Hematopoietic multipotent progenitor cell treated with erythropoietin and hydrocortisone succinate and interleukin-3 and kit ligand, for 15 days (in vitro differentiated cells): Measurements from ENCODE around the gene PSMB10.
"Not testable (repeated sequence)": the region's sequence is repeated elsewhere in the genome, so short reads cannot be mapped to it uniquely, and the experiment has no call there.

ENCODE experiments used
- DNase-seq: peaks from one replicate; pipeline ENCODE4 v3.0.0-alpha.2; 2015; ENCODE audit warnings: low spot score

PSMB10 gene

DNA sequence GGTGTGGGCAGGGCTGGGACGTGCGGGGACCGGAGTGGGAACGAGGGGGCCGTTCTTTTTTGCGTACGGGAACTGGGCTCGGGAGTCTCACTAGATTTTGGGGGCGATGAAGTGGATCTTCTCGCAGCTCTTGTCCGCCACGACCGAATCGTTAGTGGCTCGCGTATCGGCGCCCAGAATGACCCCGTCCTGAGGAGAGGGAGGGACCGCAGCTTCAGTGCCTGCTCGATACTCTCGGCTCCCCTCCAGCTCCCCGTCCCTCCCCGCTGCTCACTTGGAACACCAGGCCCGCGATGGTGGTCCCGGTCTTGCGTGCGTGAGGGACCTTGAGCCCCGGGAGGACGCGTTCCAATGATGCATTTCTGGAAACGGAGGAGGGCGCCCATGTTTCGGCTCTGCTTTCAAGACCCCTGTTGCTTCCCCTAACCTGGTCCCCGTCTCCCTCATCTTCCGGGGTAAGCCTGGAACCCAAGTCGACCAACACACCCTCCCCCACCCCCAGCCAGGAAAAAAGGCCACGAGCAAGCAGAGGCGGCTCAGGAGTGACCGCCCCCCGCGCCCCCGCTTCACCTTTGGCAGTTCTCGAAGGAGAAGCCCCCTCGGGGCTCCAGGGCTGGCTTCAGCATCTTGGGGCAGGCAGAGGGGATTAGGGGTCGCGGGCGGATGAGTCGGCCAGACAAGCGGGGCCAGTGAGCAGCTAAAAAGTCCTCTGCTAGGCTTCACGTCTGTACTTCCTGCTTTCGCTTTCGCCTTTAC is at the start of gene PSMB10:
Gene PSMB10, minus strand, starts transcription at position 727 of the 756 bp plus-strand sequence. Its CDS starts 101 bp downstream, at position 626.
- peak; percentile 28 for DNase-seq

DNA sequence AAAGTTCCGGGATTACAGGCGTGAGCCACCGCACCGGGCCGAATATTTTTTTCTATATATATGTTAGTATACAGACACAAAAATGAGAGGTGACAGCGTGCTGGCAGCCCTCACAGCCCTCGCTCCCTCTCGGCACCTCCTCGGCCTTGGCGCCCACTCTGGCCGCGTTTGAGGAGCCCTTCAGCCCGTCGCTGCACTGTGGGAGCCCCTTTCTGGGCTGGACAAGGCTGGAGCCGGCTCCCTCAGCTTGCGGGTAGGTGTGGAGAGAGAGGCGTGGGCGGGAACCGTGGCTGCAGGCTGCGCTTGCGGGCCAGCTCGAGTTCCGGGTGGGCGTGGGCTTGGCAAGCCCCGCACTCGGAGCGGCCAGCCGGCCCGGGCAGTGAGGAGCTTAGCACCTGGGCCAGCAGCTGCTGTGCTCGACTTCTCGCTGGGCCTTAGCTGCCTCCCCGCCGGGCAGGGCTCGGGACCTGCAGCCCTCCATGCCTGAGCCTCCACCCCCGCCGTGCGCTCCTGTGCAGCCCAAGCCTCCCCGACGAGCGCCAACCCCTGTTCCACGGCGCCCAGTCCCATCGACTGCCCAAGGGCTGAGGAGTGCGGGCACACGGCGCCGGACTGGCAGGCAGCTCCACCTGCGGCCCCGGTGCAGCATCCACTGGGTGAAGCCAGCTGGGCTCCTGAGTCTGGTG is 45.5 kb upstream of the PSMB10 start:
- DNase-seq, result no peak

DNA sequence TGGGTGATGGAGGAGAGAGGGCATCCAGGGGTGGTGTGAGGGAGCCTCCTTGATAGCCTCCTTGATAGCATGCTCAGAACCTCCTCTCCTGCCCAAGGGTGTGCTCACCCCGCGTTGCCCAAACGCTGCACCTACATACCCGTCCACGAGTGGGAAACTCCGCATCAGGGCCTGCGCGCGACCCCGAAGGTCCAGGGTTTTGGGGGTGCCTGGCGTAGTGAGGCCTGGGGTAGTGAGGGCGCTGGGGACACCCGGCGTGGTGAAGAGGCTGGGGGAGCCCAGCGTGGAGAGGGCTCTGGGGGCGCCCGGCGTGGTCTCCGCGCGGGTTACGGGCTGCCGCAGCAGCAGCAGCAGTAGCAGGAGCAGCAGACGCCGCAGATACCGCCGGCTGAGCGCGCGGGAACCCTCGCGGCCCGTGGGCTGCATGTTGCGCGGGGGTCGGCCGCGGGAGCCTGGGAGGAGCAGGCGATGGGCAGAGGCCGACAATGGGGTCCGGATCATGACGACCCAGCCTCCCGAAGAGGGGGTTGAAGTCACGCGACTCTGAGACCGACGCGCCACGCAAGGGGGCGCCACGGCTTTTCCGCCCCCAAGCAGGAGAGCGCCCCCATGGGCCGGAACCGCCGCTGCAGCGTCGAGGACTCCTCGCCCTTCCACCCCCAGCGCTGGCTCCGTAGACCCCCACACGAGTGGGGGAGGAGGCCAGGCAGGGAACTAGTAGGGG is 43.5 kb upstream of the PSMB10 start, which contains the start of gene DPEP3:
Gene DPEP3, minus strand, starts transcription at position 545 of the 724 bp plus-strand sequence. Its CDS starts 119 bp downstream, at position 426.
- DNase-seq, result no peak

DNA sequence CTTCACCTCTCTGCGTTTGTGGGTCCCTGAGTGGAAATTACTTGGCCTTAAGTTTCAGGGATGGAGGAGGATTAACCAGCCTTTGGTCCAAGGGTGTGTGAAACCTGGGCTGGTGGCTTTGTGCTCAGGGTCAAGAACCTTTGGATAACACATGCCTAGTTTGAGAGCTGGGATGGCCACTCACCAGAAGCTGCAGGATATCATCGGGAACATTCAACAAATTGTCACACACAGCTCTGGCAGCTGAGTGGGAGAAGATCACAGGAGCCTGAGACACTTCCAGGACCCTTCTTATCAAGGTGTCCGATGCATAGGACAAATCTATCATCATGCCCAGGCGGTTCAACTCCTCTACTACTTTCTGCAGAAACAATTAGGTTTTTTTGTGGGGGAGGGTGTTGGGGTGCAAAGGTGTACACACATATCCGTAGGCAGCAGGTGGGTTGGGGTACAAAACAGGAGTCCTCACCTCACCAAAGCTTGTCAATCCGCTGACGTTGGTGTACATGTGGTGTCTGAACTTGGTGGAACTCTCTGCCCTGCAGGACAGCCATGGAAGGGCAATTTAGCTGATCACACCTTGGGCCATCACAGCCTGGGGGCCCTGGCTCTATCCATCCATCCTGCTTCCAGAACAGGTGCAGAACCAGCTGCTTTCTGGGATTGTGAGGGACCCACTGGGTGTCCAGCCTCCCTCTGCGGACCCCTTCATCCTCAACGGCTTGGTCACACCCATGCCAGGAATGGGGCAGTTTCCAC is 41.0 kb upstream of the PSMB10 start:
- DNase-seq, result no peak

DNA sequence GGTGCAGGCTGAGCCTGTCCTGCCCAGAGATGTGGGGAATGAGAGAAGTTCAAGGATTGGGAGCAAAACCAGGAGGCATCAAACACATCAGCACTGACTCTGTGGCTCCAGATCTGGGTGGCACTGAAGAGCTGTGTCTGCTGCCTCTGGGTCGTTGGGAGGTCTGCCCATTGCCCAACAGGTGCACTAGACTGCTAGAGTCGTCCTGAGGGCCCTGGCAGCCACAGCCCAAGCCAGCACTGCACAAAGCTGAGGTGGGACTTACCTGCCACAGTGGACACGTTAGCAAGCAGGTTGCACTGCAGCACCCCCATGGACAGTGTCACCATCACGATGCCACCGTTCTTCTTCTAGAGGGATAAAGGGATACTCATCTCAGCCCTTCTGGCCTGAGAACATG is 40.4 kb upstream of the PSMB10 start:
- no peak for DNase-seq

DNA sequence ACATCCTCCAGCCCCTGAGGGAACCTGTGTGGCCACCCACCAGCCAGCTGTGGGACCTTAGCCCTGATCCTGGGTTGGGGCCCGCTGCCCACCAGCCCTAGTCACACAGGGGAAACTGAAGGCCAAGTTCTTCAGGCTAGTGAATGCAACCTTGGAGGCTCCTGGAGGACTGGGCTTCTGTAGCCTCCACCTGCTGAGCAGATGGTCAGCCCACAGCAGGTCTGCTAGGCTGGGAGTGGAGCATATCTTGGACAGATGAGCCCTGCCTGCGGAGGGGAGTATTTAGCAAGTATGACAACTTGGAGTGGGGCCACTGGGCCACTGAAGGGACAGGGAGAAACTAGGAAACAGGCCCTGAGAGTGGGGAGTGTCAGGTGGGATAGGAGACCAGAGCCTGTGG is 39.6 kb upstream of the PSMB10 start:
- no peak for DNase-seq

DNA sequence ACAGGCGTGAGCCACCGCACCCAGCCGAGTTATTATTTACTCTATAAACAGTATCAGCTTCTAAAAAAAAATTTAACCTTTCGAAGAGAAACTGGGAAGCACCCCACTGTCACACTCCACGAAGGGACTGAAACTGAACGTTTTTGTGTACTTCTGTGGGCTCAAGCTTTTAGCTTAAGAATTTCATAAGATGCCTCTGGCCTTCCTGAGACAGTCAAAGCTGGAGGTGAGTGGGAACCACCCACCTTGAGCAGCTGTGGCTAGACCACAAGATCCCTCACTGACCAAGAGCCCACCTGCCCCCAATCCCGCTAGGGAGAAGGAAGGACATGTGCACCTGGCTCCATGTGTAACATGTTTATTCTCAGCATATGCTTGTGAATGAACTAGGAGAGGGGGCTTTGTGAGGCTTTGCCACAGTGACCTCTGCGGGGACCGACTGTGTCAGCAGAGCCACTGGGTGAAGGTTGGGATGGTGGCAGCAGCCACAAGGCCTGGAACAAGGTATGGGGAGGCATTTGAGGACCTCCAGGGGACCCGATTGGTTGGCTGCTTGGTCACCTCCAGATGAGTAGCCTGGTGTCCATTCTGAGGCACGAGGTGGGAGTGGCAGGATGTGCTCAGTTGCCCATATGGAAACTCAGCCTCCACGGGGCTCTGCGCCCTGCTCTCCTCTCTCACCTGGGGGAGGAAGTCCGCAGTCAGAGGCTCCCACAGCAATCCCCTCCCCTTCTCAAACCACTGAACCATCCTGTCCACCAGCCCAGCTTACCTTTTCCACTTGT is 38.9 kb upstream of the PSMB10 start:
- no peak for DNase-seq

DNA sequence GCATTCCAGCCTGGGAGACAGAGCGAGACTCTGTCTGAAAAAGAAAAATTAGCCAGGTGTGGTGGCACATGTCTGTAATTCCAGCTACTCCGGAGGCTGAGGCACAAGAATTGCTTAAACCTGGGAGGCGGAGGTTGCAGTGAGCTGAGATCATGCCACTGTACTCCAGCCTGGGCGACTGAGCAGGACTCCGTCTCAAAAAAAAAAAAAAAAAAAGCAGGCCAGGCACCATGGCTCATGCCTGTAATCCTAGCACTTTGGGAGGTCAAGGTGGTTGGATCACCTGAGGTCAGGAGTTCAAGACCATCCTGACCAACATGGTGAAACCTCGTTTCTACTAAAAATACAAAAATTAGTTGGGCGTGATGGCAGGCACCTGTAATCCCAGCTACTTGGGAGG is 35.6 kb upstream of the PSMB10 start:
- DNase-seq, result not testable (repeated sequence)

DNA sequence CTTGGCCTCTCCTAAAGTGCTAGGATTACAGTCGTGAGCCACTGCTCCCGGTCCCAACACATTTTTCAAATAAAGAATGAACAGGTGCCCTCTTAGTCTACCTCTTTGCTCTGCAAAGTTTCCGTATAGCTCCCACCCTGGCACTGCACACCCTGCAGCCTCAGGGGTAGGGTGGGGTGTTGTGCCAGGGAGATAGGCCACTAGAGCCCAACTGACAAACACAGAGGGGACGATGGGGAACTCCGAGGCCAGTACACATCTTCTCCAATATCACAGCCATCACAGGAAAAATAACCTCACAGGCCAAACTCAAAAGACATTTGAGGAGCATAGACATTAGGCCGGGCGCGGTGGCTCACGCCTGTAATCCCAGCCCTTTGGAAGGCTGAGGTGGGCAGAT is 34.5 kb upstream of the PSMB10 start:
- DNase-seq, result no peak

DNA sequence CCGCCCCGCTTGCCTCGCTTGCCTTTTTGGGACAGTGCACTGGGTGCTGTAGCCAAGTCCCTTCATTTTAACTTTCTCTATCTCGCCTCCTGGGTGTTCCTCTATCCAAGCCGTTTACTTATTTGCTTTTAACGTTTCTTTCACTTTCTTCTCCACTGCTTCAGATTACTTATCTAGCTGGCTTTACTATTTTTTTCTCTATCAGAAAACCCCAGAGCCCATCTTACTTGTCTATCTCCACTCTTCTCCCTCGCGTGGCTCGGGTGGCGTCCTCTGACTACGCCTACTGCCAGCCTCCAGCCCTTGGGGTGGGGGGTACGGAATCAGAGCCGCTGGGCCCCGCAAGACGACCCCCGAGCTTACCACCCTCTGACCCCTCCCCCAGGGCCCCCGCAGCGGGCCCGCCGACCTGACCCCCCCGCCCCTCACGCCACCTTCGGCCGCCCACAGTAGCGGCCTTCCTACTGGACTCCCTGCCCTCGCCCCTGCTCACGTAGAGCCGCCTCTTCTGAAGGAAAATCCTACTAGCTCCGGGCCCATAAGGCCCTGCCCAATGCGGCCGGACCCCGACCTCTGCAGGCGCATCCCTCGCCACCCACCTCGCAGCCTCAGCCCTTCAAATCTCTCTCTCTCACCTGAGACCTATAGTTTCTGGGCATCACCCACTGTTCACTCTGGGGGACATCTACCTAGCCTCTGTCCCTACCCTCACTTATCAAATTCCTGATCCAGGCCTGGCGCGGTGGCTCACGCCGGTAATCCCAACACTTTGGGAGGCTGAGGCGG is 32.8 kb upstream of the PSMB10 start:
- DNase-seq, result peak; percentile 48

DNA sequence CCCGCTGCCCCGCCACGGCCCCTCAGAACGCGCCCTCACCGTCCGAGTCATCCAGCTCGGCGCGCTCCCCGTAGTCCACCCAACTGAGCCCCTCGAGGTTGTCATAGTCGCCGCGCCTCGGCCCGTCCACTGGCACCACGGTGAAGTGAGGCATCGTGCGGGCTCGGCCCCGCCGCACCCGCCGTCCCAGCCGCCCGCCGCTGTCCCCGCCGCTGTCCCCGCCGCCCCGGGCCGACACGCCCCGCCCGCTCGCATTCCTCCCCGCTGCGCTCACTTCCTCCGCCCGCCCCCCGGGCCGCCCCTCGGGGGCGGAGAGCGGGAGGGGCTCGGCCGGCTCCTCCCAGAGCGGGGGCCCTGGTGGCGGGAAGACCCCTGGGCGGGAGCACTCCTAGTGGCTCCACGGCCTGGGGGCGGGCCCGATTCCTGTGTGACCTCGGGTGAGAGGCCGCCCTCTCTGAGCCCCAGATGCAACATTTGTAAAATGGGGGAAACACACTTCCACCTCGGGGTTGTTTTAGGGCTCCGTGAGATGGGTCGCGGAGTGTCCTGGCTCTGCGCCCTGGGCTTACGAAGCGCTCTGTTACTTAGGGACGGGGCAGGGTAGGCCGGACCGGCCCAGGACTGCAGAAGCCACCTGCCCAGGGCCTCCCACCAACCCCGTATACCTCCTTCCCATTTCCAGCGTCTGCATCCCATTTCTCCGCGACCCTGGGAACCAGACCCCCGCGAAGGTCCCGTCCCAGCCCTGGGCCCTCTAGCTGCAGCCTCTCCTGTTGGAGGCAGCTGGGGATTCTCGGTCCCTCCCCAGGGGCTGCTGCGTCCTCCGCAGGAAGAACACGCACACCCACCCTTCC is 32.0 kb upstream of the PSMB10 start, which contains the start of gene SLC12A4:
Gene SLC12A4, minus strand, starts transcription at position 238 of the 854 bp plus-strand sequence. Its CDS starts 84 bp downstream, at position 154.
- peak; percentile 62 for DNase-seq

DNA sequence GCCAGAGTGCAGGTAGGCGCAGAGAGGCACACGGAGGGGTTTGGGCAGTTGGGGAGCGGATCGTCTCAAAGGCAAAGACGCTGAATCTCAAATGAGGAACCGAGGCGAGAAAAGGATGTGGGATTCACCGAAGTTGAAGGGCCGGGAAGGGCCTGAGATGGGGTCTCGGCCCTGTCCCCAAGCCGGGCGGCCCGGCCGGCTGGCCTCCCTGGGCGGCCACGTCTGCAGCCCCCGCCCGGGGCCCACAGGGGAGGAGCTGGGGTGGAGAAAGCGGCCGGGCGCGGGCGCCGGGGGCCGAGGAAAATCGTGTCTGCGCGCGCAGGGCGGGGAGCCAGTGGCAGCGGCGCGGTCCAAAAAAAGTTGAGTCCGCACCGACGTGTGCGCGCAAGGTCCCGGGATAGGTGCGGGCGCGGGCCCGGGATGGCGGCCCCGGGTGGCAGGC is 31.3 kb upstream of the PSMB10 start:
- DNase-seq, result peak; percentile 41

DNA sequence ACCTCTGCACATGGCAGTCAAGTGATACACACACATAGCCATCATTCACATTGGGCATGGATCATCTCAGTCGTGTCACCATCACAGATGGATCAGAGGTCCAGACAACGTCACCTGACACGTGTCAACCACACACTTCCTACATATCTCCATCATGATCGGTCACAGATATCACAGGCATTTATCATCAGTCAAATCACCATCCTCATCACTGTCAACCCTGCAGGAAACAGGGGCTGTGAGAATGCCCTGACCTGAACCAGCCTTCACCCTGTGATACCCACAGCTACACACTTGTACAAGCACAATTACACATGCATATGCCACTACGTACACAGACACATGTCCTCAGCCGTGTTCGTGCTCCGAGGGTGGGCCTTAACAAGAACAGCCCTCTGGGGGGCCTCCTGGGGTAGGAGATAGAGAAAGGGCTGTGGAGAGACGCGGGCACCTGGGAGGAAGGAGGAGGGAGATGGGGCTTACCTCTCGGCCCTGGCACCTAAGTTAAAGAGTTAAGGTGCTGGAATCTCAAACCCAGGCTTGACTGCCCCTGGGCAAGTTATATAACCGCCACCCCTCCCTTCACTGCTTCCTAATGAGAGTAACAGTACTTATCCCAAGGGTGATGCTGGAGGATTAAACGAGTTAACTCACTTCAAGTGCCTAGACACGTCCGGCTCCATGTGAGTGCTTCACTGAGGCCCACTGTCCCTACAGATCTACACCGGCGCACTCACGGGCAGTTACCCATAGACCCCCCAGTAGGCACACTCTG is 30.7 kb upstream of the PSMB10 start:
- DNase-seq, result peak; percentile 12

DNA sequence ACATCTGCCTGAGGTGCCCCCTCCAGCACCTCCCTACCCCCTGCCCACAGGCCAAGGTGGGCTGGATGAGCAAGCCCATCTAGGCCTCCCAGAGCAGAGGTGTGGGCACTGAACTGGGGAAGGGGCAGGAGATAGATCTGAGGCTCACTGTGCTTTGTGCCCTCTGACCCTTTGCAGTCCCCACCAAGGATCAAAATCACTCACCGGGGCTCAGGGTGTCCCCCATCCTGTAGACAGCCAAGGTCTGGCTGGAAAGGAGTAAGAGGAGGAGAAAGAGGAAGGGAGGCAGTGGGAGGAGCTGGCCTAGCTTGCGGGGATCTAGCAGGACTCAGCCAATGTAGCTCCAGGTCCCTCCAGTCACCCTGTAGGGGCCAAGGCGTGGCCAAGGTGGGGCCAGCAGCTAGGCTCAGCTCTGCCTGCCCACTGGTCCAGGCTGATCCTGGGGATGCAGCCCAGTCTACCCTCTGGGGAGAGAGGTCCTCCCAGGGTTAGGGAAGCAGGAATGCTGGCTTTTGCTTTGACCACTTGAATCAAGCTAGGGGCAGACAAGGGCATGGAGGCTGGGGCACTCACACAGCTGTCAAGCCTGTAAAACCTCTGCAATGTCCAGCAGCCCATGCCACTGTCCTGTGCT is 30.0 kb upstream of the PSMB10 start:
- DNase-seq, result peak; percentile 15

DNA sequence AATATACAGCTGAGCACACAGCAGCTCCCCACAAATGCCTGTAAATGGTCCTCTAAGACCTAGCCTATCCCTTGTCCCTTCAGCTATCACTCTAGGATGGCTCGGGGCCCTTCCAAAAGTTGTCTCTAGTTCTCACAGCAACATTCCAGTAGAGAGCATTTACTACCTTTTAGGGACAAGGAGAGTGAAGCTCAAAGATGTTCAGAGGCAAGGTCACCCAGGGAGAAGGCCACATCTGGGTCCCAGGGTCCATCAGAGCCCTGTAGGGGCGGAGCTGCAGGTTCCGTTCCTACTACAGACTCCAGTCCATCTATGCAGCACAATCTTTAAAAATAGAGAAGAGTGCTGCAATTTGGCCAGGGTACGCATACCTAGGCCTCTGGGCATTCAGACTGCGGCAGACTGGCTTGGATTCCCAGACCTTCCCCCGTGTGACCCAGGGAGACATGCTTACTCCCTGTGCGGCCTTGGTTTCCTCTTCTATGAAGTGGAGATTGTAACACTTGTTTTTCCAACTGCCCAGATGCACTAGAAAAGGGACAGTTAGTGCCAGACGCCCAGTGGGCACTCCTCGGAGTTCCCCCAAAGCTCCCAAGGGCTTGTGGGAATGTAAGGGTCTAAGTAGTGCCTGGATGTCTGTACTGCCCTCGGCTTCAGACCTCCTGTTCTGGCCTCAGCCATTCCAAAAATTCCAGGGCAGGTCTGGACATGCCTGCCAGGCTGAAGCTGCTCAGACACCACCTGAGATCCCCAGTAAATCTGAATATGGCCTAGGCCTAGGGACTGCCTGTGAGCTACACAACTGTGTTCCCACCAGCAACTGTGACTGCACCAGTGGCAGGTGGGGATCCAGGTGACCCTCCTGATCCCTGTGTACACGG is 29.3 kb upstream of the PSMB10 start:
- no peak for DNase-seq

DNA sequence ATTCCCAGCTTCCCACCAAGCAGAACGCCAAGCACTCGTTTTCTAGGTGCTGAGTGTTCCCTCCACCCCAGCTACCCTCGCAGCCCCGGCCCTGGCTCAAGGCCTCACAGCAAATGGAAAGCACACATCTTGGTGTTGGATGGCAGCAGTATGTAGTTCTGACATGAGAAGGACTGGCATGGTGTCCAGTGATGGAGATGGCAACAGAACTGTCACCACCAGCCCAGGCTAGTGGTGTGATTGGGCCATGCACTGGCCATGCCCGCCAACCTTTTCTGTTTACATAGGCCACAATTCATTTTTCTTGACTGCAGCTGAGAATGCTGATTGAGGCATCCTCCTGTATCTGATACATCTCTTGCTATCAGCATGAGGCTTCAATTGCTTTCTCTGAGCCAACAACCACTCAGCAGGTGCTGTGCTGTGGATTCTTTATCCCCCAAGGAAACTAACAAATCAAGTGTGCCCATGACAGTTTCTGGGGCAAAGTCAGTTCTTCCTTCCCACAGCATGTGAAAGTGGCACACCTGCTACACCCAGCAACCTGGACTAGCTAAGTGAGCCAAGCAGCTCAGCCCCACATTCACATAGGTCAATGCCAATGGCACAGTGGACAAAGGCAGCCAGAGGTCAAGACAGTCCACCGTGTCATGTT is 28.0 kb upstream of the PSMB10 start:
- no peak for DNase-seq
